ENCODE data around the gene ABCC11. TPM values are rescaled to one million over a fixed set of nuclear protein-coding genes. Genes with fewer than 3 reads are reported as not detected.

Gene ABCC11
- total and polyA plus RNA-seq, 2 of the 13 experiments (the other 11 are each of a cell fraction or from before 2014, with no cell fraction given), result 1.0 to 1.4 TPM

DNA sequence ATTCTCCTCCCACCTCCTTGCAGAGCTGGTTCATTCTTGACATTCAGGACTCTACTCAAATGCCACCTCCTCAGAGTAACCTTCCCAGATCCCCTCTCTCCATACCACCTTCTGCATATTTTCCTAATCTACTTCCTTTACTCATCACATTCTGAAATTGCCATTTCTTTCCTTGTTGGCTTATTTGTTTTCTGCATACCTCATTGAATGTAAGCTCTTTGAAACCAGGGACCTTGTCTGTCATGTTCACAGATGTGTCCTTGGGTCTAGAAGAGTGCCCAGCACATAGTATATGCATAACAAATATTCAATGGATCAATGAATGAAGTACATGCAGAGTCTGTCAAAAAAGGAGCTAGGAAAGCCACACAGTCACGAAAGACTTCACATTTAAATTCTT is 11.1 kb downstream of the ABCC11 start (continued):
- TF ChIP-seq RBM22 (optimal IDR thresholded peaks at IDR 0.05; ENCODE audit: low read length), result no peak
- TF ChIP-seq, protein P1, sequence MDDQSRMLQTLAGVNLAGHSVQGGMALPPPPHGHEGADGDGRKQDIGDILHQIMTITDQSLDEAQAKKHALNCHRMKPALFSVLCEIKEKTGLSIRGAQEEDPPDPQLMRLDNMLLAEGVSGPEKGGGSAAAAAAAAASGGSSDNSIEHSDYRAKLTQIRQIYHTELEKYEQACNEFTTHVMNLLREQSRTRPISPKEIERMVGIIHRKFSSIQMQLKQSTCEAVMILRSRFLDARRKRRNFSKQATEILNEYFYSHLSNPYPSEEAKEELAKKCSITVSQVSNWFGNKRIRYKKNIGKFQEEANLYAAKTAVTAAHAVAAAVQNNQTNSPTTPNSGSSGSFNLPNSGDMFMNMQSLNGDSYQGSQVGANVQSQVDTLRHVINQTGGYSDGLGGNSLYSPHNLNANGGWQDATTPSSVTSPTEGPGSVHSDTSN (CRISPR knock-in tag; IDR thresholded peaks at IDR 0.05; ENCODE audit: borderline replicate concordance), result no peak
- TF ChIP-seq, protein P2, sequence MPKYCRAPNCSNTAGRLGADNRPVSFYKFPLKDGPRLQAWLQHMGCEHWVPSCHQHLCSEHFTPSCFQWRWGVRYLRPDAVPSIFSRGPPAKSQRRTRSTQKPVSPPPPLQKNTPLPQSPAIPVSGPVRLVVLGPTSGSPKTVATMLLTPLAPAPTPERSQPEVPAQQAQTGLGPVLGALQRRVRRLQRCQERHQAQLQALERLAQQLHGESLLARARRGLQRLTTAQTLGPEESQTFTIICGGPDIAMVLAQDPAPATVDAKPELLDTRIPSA (CRISPR knock-in tag; IDR thresholded peaks at IDR 0.05; ENCODE audit: borderline replicate concordance), result no peak
- TF ChIP-seq MATR3 (CRISPR knock-in tag; IDR thresholded peaks at IDR 0.05), result no peak
- no peak for TF ChIP-seq SRF (IDR thresholded peaks at IDR 0.05; ENCODE audit: low read depth, low read length)
- no peak for TF ChIP-seq ZNF792 (CRISPR knock-in tag; IDR thresholded peaks at IDR 0.05)
- TF ChIP-seq ZNF562 (CRISPR knock-in tag; IDR thresholded peaks at IDR 0.05; ENCODE audit: borderline replicate concordance), result no peak
- TF ChIP-seq SMC3 (IDR thresholded peaks at IDR 0.05; ENCODE audit: low read length), result no peak
- TF ChIP-seq, protein P3, sequence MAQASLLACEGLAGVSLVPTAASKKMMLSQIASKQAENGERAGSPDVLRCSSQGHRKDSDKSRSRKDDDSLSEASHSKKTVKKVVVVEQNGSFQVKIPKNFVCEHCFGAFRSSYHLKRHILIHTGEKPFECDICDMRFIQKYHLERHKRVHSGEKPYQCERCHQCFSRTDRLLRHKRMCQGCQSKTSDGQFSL (CRISPR knock-in tag; IDR thresholded peaks at IDR 0.05), result no peak
- TF ChIP-seq ZMYM3 (CRISPR knock-in tag; IDR thresholded peaks at IDR 0.05), result no peak
- peak; percentile 35; the same call in 1 of the 2 replicates for TF ChIP-seq TP53 (CRISPR knock-in tag; conservative IDR thresholded peaks at IDR 0.05)
- no peak for TF ChIP-seq ZNF598 (CRISPR knock-in tag; IDR thresholded peaks at IDR 0.05; ENCODE audit: borderline replicate concordance)
- TF ChIP-seq RFX1 (IDR thresholded peaks at IDR 0.05), result no peak
- no peak for TF ChIP-seq ZNF468 (CRISPR knock-in tag; IDR thresholded peaks at IDR 0.05)
- TF ChIP-seq FOXP1 (IDR thresholded peaks at IDR 0.05), result no peak
- peak; percentile 27; the same call in 1 of the 2 replicates for TF ChIP-seq FOXP1 (CRISPR knock-in tag; IDR thresholded peaks at IDR 0.05)
- TF ChIP-seq GABPB1 (CRISPR knock-in tag; IDR thresholded peaks at IDR 0.05), result no peak
- TF ChIP-seq, protein P4, sequence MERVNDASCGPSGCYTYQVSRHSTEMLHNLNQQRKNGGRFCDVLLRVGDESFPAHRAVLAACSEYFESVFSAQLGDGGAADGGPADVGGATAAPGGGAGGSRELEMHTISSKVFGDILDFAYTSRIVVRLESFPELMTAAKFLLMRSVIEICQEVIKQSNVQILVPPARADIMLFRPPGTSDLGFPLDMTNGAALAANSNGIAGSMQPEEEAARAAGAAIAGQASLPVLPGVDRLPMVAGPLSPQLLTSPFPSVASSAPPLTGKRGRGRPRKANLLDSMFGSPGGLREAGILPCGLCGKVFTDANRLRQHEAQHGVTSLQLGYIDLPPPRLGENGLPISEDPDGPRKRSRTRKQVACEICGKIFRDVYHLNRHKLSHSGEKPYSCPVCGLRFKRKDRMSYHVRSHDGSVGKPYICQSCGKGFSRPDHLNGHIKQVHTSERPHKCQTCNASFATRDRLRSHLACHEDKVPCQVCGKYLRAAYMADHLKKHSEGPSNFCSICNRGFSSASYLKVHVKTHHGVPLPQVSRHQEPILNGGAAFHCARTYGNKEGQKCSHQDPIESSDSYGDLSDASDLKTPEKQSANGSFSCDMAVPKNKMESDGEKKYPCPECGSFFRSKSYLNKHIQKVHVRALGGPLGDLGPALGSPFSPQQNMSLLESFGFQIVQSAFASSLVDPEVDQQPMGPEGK (CRISPR knock-in tag; IDR thresholded peaks at IDR 0.05), result no peak
- TF ChIP-seq, protein P5, sequence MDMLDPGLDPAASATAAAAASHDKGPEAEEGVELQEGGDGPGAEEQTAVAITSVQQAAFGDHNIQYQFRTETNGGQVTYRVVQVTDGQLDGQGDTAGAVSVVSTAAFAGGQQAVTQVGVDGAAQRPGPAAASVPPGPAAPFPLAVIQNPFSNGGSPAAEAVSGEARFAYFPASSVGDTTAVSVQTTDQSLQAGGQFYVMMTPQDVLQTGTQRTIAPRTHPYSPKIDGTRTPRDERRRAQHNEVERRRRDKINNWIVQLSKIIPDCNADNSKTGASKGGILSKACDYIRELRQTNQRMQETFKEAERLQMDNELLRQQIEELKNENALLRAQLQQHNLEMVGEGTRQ (IDR thresholded peaks at IDR 0.05; ENCODE audit: low read depth, low read length), result no peak
- TF ChIP-seq, protein P5 (CRISPR knock-in tag; IDR thresholded peaks at IDR 0.05; ENCODE audit: borderline replicate concordance), result no peak
- no peak for TF ChIP-seq HNRNPL (IDR thresholded peaks at IDR 0.05; ENCODE audit: low read depth, low read length)
- TF ChIP-seq, protein P6, sequence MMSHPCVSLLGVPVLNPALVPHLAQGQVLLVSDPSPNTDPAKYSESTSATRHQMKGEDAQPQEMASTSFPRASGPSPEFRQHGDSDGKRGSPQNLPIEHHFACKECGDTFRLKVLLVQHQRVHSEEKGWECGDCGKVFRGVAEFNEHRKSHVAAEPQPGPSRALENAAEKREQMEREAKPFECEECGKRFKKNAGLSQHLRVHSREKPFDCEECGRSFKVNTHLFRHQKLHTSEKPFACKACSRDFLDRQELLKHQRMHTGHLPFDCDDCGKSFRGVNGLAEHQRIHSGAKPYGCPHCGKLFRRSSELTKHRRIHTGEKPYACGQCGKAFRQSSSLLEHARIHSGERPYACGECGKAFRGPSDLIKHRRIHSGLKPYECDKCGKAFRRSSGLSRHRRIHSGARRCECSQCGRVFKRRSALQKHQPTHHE (CRISPR knock-in tag; IDR thresholded peaks at IDR 0.05; ENCODE audit: borderline replicate concordance), result no peak
- TF ChIP-seq, protein P7, sequence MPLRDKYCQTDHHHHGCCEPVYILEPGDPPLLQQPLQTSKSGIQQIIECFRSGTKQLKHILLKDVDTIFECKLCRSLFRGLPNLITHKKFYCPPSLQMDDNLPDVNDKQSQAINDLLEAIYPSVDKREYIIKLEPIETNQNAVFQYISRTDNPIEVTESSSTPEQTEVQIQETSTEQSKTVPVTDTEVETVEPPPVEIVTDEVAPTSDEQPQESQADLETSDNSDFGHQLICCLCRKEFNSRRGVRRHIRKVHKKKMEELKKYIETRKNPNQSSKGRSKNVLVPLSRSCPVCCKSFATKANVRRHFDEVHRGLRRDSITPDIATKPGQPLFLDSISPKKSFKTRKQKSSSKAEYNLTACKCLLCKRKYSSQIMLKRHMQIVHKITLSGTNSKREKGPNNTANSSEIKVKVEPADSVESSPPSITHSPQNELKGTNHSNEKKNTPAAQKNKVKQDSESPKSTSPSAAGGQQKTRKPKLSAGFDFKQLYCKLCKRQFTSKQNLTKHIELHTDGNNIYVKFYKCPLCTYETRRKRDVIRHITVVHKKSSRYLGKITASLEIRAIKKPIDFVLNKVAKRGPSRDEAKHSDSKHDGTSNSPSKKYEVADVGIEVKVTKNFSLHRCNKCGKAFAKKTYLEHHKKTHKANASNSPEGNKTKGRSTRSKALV (CRISPR knock-in tag; IDR thresholded peaks at IDR 0.05), result 0 out of 2 replicates have a peak, but pooled peaks have one; percentile 5

Data from HepG2 (cell line).